CD1c-positive myeloid dendritic cell (primary cell): ENCODE results near the gene TBR1.

Experiments
- DNase-seq: peaks from one replicate; pipeline ENCODE4 v3.0.0-alpha.2; 2016; ENCODE audit errors: extremely low spot score

The TBR1 gene

DNA sequence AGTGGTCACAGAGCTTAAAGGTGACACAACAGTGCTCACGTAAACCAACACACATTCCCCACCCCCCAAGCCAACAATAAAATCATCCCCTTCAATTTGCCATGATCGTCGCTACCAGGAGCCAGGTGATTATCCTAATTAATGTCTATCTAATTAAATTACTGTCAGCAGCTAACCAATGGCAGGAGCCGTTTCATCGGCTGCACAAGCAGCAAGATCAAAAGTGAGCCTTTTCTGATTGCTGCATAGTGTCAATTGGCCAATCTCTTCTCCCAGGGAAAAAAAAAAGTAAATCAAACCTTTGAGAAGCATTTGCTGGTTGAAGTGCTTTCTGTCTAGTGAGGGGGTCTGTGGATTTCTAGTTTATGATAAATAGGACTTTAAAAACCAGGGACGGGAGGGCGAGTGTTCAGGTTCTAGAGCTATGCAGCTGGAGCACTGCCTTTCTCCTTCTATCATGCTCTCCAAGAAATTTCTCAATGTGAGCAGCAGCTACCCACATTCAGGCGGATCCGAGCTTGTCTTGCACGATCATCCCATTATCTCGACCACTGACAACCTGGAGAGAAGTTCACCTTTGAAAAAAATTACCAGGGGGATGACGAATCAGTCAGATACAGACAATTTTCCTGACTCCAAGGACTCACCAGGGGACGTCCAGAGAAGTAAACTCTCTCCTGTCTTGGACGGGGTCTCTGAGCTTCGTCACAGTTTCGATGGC lies at the start of gene TBR1:
Gene TBR1 (plus strand): TSS at position 311 of the 721 bp plus-strand sequence. CDS start 114 bp downstream, at position 425.
- DNase-seq = no peak

- no peak for DNase-seq
Observed at GRCh38 chr2:161367675-161368074, 48.4 kb upstream of the TBR1 start.

GRCh38 chr2:161369311-161369710 lies 46.8 kb upstream of the TBR1 start:
- no peak for DNase-seq

- no peak for DNase-seq
Observed at GRCh38 chr2:161370981-161371380, 45.1 kb upstream of the TBR1 start.

GRCh38 chr2:161371869-161372268 lies 44.2 kb upstream of the TBR1 start:
- no peak for DNase-seq

GRCh38 chr2:161373942-161374341 lies 42.2 kb upstream of the TBR1 start:
- DNase-seq = no peak

GRCh38 chr2:161374446-161374845 lies 41.7 kb upstream of the TBR1 start:
- DNase-seq = no peak

- DNase-seq = no peak
Observed at GRCh38 chr2:161379740-161380139, 36.4 kb upstream of the TBR1 start.

- no peak for DNase-seq
Observed at GRCh38 chr2:161381546-161381945, 34.6 kb upstream of the TBR1 start.

- DNase-seq = no peak
Observed at GRCh38 chr2:161382747-161383146, 33.4 kb upstream of the TBR1 start.

- no peak for DNase-seq
Observed at GRCh38 chr2:161384864-161385263, 31.2 kb upstream of the TBR1 start.

- no peak for DNase-seq
Observed at GRCh38 chr2:161386228-161386824, 29.8 kb upstream of the TBR1 start.

DNA sequence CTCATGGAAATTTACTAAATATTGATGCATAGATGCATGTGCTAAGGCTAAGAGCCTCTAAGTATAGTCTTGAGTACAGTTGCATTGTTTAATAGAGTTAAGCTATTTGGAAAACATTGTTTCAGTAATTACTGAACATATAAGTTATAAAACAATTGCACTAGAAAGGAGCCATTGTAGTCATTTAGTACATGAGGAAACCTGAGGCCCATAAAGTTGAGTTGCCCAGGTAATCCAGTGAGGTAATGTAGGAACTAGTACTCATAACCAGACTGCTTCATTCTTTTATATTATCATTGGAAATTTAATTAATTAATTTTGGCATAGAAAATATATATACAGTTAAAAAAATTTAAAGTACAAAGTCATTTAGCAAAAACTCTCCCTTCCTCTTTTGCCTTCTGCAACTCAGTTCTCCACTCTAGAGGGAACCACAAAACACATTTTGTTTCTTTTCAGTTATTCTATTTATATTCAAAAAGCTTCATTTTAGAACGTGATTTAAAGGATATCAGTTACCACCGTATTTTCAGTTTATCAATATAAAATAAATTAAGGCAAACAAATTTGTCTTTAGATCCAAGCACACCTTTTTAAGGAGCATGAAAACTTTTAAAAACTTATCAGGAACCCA lies 27.8 kb upstream of the TBR1 start:
- no peak for DNase-seq

DNA sequence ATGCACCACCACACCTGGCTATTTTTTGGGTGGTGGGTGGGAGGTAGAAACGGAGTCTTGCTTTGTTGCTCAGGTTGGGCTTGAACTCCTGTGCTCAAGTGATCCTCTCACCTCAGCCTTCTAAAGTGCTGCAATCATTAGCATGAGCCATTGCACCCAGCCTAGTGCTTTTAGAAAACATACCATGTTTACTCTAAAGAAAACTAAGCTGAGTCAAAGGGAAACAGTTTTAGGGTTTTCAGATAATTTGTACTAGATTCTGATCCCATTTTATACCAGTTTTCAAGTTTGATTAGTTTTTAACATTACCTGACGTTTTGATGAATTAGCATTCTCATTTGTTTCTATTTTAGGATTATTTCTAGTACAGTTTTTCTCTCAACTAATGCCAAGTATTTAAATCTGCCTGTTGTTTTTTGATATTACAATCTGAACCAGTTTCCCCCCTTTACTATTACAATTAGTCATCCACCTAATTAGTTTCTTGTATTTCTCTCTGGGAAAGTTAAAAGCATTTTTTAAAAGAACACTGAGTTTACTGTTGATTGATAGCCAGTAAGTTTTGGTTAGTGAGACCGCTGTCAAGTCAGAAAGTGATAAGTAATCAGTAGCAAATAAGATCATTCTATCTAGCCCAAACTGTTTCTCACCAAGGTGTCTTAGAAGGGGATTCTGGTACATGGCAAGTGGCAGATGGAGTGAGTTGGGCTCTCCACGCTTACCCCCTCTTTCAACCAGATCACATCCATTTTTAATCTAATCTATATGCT lies 24.2 kb upstream of the TBR1 start:
- DNase-seq = no peak

DNA sequence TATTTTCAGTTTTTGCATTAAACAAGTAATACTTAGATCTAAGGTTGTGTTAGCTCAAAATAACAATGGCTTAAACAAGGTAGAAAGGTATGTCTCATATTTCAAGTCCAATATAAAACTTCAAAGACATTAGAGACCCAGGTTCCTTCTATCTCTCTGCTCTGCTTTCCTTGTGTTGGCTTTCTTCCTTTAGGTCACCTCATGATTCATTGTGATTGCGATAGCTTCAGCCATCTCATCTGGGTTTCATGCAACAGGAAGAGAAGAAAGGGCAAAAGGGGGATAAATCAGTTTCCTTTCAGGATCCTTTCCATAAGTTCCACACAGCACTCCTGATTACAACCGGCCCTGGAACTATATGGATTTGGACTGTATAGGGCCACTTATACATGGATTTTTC lies 16.0 kb upstream of the TBR1 start:
- no peak for DNase-seq

DNA sequence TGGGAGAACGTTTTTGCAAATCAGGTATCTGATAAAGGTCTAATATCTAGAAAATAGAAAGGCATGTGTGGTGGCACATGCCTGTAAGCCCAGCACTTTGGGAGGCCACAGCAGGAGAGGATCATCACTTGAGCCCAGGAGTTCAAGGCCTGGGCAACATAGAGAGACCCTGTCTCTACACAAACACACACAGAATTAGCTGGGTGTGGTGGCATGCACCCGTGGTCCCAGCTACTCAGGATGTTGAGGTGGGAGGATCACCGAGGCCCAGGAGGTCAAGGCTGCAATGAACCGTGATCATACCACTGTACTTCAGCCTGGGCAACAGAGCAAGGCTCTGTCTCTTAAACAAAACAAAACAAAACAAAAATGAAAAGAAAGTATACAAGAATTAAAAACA lies 13.8 kb upstream of the TBR1 start:
- no peak for DNase-seq

GRCh38 chr2:161406316-161406715 lies 9.8 kb upstream of the TBR1 start:
- DNase-seq = no peak

DNA sequence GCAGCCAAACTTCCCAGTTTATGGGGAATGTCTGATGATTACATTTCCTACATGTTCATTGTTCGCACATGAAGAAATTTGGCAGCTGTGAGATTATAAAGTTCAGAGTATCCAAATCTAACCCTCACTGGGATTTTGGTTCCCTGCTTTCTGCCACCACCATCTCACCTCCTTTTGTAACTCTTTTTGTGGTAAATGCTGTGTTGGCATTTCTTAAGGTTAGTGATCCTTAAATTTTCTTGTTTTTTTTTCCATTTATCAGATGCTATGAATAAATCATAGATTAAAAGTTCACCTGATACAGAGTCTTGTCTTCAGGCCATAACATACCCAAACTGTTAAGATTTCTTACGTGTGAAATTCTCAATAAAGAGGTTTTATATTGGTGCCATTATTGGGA lies 8.5 kb upstream of the TBR1 start:
- DNase-seq = no peak

GRCh38 chr2:161409308-161409907 lies 6.7 kb upstream of the TBR1 start:
- no peak for DNase-seq

- DNase-seq = no peak
Observed at GRCh38 chr2:161412346-161412745, 3.8 kb upstream of the TBR1 start.

DNA sequence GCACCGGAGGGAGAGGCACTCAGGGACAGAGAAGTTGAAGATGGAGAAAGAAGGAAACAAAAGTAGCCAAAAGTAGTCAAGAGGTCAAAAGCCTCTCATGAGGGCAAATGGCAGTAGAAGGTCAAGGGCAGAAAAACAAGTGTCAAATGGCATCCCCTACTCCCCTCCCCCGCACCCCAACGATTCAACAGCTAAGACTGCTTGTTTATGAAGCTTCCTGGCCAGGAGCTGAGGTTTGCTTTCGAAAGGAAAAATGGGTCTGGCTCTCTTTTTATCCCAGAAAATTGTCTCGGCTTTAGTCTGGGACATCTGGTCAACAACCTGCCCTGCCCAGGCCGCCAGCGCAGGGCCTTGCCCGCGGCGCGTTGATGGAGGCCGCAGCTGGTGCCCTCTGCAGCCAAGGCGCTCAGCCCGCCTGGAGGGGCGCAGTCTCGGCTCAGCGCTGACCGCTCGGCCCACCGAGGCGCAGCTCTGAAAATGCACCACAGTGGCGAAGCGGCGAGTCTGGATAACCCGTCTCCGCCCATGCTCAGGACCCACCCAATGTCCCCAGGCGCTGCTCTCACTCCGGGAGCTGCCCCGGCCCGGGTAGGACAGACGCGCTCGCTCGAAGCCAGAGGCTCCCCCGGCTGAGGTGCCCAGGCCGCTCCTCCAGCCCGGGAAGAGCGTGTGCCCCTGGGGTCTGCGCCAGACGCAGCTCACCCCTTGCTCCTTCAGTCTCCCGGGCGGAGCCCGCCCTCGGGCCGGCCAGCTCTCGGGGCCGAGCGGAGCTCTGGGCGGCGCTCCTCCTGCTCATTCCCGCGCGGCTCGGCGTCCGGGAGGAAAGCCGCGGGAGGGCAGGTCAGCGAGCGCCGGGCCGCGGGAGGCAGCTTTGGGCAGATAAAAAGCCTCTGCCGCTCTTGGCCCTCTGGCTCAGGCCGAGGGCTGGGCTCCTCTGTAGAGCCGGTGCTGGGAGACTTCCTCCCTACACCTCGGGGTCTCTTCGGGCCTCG lies 1.8 kb upstream of the TBR1 start:
- DNase-seq = no peak
